Fibroblast of pulmonary artery (primary cell): ENCODE results near the gene RWDD4.

ENCODE experiments used
- DNase-seq: peaks from one replicate; pipeline ENCODE4 v3.0.0-alpha.2; 2010; ENCODE audit warnings: low read depth
- H3K4me3 ChIP-seq: replicated peaks from 2 replicates; pipeline ENCODE4 v1.5.1; 2011; ENCODE audit warnings: low read depth, mild to moderate bottlenecking, control low read depth, low read length, moderate library complexity
- TF ChIP-seq, protein P1 (sequence below): IDR thresholded peaks from 2 replicates; pipeline ENCODE4 v1.5.1; 2011; ENCODE audit warnings: mild to moderate bottlenecking, control low read depth, low read length, inconsistent platforms; ENCODE audit errors: missing control alignments

RWDD4 gene

DNA sequence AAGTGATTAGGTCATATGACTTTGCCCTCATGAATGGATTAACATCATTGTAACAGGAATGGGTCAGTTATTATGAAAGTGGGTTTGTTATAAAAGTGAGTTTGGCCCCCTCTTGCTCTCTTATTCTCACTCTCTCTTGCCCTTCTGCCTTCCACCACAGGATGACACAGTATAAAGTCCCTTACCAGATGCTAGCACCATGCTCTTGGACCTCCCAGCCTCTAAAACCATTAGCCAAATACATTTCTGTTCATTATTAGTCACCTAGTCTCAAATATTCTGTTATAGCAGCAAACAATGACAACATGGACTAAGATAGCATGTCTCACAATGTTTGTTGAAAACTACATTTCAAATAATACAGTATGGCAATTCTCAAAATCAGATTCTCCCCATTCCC is 59.7 kb downstream of the RWDD4 start:
- no peak for DNase-seq
- no peak overlapping the region for H3K4me3 ChIP-seq
- TF ChIP-seq, protein P1, sequence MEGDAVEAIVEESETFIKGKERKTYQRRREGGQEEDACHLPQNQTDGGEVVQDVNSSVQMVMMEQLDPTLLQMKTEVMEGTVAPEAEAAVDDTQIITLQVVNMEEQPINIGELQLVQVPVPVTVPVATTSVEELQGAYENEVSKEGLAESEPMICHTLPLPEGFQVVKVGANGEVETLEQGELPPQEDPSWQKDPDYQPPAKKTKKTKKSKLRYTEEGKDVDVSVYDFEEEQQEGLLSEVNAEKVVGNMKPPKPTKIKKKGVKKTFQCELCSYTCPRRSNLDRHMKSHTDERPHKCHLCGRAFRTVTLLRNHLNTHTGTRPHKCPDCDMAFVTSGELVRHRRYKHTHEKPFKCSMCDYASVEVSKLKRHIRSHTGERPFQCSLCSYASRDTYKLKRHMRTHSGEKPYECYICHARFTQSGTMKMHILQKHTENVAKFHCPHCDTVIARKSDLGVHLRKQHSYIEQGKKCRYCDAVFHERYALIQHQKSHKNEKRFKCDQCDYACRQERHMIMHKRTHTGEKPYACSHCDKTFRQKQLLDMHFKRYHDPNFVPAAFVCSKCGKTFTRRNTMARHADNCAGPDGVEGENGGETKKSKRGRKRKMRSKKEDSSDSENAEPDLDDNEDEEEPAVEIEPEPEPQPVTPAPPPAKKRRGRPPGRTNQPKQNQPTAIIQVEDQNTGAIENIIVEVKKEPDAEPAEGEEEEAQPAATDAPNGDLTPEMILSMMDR: no peak

DNA sequence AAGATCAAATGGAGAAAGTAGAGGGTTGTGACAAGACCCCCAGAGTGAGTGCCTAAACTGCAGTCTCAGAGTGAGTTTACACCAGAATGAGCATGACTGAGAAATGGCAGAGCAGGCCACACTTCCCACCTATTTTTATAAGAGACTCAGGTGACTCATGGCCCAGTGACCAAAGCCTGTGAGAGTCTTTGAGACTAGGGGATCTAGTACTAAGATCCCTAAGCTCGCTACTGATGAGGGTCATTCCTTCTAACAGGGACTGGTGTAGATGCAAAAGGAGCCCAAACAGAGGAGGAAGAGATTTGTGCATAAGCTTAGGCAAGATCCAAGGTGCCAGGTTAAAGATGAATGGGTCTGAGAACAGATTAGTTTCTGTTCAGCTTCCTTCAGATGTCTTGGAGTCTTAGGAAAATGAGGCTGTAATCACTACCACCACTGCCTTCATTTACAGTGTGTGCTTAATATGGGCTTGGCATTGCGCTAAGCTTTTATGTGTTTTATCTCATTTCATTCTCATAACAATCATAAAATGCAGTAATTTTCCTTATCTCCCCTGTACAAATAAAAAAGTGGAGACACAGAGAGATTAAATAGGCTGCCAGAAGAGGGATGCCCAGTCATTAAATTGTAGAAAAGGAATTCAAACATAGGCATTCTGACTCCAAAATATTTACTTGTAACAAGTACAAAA is 62.8 kb downstream of the RWDD4 start:
- DNase-seq: no peak

DNA sequence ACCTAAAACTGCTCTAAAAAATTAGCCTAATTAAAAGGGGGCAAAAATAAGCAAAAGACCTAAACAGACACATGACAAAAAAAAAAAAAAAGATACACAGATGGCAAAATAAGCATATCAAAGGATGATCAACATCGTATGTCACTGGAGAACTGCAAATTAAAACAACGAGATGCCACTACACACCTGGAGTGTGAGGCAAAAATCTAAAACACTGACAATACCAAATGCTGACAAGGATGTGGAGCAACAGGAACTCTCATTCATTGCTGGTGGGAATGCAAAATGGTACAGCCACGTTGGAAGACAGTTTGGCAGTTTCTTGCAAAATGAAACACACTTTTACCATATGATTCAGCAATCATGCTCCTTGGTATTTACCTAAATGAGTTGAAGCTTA is 64.2 kb downstream of the RWDD4 start:
- TF ChIP-seq, protein P1: no peak
- DNase-seq: no peak
- no peak overlapping the region for H3K4me3 ChIP-seq

More for the DNA sequence above, 62.8 kb downstream of the RWDD4 start:
- TF ChIP-seq, protein P1: no peak
- no peak overlapping the region for H3K4me3 ChIP-seq

DNA sequence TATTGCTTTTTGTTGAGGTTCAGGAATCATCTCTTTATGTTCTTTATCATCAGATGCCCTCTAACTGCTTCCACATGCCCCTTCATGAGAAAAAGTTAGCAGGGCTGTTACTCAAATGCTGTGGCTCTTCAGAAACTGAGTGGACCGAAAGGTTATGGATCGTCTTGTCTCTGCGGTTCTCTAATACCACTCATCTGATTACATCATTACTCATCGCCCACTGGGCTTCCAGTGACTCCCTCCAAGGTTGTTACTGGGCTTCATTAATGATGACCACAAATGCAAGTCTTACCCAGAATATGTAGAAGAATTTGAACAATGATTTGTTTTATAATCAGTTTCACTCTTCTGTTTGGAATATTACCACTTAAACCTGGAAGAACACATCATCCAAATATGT is 67.7 kb downstream of the RWDD4 start:
- TF ChIP-seq, protein P1: no peak
- DNase-seq: no peak
- H3K4me3 ChIP-seq: no peak overlapping the region
